GM12873 (cell line): ENCODE results near the gene TEX36.

Experiments
- TF ChIP-seq, protein P1 (sequence below): IDR thresholded peaks from 2 replicates; pipeline ENCODE4 v1.5.1; 2012; ENCODE audit warnings: low read depth, mild to moderate bottlenecking, moderate library complexity, low read length, control low read depth; ENCODE audit not compliant: insufficient read depth; ENCODE audit errors: missing control alignments

TEX36 gene

DNA sequence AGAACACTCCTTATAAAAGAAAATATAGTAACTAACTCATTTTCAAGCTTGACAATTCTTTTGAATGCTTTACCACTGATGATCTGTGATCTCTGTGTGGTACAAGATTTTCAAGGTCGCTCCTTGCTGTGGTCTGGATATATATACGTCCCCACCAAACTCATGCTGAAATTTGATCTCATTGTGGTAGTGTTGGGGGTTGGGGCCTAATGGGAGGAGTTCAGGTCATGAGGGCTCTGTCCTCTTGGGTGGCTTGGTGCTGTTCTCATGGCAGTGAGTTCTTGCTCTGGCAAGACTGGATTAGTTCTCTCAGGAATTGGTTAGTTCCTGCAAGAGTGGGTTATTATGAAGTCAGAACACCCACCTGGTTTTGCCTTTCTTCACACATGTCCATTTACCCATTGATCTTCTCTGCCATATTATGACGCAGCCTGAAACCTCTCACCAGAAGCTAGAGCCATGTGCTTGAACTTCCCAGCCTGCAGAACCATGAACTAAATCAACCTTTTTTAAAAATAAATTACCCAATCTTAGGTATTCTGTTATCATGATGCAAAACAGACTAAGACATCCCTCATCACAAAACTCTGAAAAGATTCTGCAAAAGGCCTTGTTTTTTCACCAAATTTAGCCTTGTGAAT lies 28.3 kb upstream of the TEX36 start:
- TF ChIP-seq, protein P1, sequence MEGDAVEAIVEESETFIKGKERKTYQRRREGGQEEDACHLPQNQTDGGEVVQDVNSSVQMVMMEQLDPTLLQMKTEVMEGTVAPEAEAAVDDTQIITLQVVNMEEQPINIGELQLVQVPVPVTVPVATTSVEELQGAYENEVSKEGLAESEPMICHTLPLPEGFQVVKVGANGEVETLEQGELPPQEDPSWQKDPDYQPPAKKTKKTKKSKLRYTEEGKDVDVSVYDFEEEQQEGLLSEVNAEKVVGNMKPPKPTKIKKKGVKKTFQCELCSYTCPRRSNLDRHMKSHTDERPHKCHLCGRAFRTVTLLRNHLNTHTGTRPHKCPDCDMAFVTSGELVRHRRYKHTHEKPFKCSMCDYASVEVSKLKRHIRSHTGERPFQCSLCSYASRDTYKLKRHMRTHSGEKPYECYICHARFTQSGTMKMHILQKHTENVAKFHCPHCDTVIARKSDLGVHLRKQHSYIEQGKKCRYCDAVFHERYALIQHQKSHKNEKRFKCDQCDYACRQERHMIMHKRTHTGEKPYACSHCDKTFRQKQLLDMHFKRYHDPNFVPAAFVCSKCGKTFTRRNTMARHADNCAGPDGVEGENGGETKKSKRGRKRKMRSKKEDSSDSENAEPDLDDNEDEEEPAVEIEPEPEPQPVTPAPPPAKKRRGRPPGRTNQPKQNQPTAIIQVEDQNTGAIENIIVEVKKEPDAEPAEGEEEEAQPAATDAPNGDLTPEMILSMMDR = no peak

DNA sequence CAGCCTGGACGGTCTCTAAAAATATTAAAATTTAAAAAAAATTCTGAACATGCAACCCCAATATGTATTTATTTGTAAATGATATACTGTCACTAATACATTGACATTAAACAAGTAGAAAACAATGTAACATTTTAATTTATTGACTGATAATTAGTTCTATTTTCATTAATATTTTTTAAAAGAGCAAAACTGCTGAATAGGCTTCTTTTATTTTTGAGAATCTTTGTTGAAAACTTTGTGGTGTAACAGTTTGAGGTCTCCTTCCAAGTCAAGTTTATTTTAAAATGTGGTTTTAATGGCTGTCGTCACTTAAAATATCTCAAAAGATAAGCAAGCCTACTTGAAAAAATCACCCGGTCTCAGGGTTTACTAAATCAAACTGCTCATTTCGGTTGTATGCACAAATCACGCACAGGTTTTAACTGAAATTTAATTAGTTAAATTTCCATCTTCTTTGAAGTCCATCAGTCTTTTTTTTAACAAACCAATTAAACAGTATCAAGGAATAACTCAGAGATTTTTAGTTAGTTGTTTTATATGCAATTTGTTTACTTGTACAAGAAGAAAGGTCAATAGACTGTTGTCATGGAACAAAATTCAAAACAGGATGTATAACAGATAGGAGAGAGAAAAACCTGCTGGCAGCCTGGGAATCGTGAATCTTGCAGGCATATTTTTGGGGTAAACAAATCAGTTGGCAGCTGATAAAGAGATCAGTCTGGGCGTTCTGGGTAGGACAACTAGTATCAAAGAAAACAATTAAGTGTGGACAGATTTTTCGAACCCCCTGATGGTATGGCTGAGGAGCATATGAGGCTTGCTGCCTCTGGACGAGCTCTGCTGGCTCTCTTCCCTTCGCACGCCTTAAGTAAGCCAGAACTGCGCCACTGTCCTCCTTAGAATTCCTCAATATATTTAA lies 26.9 kb upstream of the TEX36 start:
- TF ChIP-seq, protein P1 = no peak

DNA sequence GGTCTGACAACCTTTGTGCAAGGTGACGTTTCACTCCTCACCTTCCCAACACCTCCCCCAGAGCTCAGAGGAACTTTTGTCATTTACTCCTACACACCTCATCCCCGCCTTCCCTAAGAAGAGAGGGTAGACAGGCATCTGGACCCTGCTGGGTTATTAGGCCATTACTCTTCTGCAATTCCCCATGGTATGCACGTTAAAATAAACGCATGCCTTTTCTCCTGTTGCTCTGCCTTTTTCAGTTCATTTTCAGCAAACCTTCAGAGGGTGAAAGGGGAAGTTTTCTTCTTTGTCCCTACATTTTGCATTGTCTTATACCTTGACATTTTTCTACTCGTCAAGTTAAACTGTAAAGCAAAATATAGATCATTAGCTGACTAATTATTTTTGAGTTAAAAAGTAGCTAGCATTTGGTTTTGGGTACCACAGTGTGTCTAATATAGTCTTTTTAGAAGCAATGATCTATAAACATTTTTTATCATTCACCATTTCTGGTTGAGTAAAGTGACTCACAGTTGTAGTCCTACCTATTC lies 26.1 kb upstream of the TEX36 start:
- TF ChIP-seq, protein P1 = no peak

DNA sequence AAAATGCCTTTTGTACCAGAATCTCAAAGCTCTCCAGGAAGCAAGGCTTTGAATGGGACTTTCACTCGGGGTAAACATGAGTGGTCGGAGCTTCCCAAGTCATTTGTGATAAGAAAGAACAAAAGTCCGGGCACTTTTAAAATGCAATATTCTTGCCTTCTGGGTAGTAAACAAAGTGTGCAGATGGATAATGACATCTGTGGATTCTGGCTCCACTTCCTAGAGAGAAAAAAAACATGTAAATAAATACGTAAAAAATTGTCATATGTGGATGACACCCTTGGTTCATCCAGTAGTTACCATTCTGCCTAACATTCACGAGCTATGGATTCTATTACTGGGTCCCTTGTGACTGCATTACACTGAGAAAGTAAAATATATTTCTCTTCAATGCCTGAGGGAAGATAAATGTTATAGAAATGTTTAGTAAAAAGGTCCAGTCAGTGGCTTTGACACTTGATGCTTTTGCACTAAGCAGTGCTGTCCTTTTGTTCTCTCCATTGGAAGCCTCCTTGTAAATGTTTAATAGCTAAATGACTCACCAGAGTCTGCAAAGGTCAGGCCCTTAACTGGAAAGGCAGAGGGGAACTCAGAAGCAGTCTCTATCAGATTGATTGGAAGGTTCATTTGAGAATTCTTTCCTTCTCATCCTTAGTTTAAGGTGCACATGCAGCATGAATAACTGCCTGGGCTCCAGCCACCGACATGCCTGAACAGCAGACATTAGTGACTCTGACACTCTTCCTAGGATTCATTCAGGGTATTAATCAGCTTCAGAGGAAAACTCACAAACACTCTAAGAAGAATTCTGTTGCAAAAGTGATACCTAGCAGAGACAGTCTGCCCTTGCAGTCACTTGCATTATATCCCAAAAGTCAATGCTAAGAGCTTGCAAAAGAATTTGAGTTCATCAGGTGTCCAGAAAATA lies 24.8 kb upstream of the TEX36 start:
- TF ChIP-seq, protein P1 = no peak

DNA sequence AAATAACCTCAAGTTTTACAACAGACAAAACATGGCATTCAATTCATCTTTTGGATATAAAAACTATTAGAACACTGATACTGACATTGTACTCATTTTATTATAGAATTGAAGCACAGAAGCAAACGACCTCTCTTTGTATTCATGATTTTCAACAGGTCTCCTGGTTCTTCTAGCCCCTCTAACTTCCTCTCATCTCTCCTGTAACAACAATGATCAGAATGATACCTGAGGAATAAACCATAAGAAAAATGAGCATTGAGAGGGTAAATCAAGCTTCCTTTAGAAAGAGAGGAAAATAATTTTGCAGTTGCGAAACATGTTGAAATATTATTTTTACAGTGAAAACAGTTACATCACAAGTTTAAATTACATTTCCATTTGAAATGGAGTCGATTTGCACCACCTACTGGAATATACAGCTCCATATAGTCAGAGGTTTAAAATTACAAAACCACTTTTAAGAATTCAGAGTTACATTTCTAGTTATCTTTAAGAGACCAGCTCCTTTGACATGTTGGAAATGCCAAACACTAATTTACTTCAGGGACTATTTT lies 17.5 kb upstream of the TEX36 start:
- TF ChIP-seq, protein P1 = no peak

DNA sequence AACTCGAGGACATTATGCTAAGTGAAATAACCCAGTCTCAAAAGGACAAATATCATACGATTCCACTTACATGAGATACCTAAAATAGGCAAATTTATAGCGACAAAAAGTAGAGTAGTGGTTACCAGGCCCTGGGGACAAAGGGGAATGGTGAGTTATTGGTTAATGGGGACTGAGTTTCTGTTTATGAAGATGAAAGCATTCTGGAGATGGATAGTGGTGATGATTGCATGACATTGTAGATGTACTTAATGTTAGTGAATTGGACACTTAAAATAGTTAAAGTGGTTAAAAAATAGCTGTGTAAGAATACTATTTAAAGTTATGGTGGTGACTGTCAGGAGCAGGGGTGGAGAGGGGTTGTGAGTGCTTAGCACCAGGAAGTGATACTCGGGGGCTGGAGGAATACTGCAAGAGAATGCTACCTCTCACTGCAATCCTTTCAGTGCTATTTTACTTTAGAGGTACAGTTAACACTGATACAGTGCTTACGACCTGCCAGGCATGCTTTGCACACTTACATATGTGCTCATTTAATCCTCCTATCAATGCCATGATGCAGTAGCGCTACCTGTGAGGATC lies 16.7 kb upstream of the TEX36 start:
- TF ChIP-seq, protein P1 = no peak
